ENCODE measurements around the gene SLC8A1.

The SLC8A1 gene

DNA sequence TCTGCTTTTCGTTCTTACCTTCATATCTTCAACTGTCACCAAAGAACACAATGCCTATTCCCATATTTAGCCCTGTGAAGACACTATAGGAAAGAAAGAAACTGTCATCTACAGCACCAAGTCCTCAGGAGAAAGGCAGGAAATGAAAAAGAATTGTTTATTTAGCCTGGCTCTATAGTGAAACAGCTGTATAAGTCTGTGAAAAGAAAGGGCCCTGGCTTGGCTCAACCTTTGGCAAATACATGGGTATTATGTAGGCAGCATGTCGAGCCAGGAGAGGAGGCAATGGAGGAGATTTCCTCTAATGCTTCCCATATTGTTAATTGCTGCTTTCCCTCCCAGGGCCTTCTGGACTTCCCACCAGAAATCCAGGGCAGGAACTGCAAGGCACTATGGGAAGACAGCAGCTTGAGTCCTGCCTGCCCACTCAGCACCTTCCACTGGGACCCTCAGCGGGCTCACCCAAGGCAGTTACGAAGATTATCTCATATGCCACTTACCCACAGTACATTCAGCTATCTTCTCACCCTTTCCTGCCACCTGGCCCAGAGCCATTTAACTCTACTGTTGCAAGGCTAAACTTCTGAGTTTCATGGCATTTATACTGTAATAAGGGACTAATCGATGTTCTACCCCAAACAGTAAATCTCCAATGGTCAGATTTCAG is 30.1 kb downstream of the SLC8A1 start:
- DNase-seq (ENCODE audit: low read depth in 2 of 2) = no peak

DNA sequence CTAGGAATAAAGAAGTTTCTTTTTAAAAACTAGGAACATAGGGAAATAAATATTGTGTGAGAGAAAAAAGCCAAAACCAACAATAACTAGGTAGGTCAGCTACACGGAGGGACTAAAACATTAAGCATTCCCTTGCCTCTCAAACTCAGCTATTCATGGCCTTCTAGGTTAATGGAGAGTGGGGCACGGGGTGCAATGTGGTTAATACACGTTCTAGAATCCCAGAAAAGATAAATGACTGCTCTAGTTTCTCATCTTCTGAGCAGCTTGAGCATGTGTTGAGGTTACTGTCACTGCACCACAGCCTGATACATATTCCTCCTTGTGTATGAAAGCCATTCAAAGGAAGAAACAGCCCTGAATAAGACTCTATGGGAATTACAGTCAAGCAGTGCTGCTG is 31.4 kb downstream of the SLC8A1 start:
- no peak for DNase-seq (ENCODE audit: low read depth in 2 of 2)

DNA sequence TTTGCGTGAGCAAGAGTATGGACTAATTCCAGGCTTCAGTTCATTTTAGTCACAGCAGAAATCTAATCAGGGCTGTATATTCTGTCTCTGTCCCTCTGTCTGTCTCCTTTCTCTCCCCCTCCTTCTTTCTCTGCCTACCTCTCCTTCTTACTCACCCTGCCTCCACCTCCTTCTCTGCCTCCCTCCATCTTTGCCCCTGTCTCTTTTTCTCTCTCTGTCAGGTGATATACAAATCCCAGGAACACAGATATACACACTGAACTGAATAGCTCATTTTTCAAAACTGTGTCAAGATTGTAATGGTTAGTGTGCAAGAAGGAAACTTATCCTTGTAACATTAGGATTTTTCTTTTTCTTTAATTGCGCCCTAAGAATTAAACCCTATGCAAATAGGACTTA is 32.5 kb downstream of the SLC8A1 start:
- DNase-seq (ENCODE audit: low read depth in 2 of 2) = no peak

DNA sequence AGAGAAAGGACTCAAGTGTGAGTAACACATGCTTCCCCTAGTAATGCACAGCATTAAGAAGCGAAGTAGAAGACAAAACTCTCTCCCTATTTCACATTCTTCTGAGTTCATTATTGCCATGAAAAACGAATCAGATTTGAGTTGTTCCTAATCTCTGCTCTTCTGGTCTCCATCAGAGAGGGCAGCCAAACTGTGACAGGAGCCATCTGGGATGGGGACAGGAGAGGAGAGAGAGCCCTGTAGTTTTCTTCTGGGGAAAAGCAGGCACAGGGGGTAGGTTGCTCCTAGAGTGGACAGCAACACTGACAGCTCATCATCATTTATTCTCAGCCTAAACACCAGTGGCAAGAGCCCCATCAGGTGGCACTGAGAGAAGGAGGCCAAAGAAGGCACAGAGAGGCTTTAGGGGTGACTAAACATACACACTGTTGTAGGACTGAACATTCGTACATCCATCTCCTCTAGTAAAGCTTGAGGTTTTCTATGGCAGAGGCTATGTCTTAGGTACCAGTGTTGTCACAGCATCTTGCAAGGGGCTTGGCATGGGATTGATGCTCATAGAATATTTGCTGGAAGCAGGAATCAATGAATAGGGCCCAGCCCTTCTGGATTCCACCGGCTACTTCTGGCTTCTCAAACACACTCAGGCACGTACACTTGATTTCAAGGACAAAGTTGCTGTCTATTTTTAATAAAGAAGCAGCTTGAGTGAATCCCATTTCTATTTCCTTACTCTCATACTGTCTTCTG is 33.1 kb downstream of the SLC8A1 start:
- no peak for DNase-seq (ENCODE audit: low read depth in 2 of 2)

DNA sequence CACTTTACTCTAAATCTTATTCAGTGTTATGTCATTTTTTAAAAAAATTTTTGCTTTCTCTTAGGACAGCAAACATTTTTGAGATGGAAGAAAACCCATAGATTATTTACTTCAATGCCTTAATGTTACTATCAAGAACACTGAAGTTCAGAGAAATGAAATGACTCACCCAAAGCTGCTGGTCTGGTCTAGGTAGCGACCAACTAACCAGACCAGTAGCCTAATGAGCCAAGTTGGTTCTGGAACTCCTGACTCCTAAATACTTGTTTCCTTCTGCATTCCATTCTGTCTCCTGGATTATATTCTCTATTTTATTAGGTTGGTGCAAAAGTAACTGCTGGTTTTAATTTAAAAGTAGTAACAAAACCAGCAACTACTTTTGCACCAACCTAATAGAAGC is 35.4 kb downstream of the SLC8A1 start:
- DNase-seq (ENCODE audit: low read depth in 2 of 2) = no peak

DNA sequence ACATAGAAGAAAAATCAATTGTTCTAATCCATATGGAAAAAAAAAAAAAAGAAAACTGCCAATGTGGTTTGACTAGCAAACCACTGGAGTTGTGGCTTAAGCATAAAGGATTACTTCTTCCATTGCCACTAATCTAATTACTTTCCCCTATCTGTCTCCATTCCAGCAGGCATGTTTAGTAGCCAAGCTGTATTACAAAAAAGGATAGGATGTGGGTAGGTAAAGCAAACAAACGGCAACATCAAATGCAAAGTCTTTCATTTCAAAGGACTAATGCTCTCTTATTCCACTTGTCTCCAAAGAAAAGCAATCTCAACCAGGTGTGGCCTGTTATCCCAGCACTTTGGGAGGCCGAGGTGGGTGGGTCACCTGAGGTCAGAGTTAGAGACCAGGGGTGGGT is 36.5 kb downstream of the SLC8A1 start:
- DNase-seq (ENCODE audit: low read depth in 2 of 2) = no peak

DNA sequence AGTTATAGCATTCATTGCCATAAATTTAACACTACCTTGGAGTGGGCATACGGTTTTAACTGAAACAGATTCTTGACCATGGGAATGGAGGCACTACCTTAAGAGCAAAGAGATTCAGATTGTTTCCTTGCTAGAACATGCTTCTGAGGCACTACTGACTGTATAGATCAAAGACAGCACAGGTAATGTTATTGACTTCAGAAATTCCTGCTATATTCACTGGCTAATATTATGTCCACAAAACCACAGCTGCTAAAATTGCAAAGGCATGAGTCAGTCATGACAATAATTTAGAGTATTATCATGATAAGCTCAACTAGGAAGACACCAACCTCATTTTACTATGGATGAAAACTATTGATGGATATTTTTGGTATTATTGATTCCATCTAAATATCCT is 39.4 kb downstream of the SLC8A1 start:
- DNase-seq (ENCODE audit: low read depth in 2 of 2) = no peak

DNA sequence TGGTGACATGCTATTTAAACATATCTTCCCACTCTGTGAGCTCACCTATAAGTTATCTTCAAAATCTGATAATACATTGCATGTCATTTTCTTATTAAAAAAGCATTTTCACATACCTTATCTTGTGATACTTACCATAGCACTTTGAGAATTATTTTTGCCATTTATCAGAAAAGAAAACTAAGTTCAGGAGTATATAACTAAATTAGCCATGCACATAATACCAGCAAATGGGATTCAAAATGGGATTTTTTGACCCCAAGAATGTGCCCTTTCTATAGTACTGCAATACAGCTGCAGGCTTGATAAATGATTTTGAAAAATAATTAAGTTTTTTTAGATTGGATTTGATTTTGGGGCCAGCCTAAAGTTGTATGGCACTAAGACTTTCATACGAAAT is 41.2 kb downstream of the SLC8A1 start:
- DNase-seq (ENCODE audit: low read depth in 2 of 2) = no peak

DNA sequence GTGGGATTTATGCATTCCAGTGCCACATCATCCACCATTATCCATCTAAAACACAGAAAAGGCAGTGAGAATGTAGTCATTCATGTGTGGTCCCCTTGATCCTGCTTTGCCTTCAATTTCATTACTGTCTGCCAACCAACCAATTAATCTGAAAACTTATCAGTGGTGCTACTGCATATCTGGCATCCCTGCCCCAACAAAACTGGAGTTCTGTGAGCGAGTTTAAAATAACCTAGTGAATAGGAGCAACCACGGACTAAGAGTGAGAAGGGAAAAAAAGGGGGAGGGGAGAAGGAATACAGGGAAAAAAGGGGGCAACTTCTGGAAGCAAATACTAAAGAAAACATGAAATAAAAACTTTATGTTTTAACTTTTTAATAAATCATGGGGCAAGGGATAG is 42.2 kb downstream of the SLC8A1 start:
- no peak for DNase-seq (ENCODE audit: low read depth in 2 of 2)

DNA sequence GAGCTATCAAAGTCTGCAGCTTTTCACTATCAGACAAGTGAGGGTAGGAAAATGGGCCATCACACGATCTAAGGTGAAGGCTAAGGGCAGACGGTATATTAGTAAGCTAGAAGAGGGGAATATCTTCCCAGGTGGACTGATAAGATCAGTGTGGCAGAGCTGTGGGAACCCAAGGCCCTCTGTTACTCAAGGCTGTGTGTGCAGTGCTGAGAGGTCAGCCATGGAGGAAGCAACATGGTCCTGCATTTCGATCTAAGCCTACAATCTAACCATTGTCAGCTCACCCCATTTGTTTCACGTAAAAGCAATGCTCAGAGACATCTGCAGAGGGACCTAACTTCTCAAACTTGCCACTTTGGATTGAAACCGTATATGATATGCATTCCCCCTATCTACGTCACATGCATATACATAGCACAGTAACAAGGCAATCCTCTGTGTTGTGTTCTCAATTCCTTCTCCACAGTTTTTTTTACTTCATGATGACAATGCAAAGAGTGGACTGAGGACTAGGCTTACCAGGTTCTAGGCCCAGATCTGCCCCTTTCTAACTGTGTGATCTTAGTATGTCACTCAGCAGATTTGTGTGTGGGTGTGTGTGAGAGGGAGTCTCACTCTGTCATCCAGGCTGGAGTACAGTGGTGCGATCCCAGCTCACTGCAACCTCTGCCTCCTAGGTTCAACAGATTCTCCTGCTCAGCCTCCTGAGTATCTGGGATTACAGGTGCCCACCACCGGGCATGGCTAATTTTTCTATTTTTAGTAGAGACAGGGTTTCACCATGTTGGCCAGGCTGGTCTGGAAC is 45.2 kb downstream of the SLC8A1 start:
- no peak for DNase-seq (ENCODE audit: low read depth in 2 of 2)

DNA sequence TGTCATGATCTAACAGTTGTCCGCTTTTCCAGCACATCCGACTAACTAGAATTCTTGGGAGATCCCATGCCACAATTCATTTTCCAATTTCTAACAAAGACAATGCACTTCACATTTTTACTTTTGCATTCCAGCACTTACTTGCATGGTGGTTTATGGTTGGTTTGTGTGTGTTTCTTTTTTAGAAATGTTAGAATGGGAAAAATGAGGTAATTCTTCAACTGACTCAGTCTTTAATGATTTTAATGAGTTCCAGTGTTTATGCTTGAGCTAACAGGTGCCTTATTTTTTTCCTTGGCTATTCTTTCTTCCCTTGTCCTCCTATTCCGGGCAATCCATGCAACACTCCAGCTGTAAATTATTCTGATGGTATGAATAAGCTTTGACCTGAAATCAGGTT is 46.4 kb downstream of the SLC8A1 start:
- no peak for DNase-seq (ENCODE audit: low read depth in 2 of 2)

DNA sequence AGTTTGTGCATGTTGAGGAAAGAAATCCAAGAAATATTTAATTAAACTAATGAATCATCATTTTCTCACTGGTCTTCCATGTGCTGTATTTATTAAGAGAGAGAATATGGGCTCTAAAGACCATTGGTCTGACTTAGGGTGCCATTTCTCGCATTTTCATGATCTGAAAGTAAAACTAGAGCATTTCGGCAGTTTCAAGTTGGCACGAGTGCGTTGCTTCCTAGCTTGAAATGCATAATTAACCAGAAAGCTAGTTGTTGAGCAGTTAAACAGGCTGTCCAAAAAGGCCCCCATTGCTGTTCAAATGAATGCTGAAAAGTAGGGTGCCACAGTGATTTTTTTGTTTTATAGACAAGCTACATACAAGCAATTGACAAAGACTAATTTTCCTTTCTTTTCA is 47.4 kb downstream of the SLC8A1 start:
- DNase-seq (ENCODE audit: low read depth in 2 of 2) = no peak

DNA sequence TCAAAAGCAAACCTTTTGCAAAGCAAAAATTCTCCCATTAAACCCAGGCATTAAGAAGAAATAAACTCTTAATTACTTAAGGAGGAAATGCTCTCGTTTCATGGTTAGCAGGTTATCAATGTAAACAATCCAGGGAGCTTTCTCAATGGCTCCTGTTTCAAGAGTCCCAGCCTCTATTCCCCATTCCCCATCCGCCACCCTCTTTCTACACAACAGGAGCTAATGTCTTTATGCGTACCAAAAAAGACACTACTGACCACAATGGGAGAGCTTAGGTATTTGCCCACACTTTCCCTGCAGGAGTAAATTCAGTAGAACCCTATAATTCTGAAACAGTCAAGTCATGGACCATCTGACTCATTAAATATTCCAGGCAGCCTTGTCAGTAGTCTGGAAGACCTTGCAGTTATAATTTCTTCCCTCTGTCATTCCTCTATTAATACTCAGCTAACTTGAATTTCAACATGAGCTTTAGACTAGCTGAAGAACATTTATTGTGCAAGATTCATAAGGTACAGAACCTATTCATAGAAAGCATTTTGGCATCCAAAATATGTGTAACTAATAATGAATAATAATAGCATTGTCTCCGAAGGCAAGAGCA is 48.6 kb downstream of the SLC8A1 start:
- no peak for DNase-seq (ENCODE audit: low read depth in 2 of 2)

DNA sequence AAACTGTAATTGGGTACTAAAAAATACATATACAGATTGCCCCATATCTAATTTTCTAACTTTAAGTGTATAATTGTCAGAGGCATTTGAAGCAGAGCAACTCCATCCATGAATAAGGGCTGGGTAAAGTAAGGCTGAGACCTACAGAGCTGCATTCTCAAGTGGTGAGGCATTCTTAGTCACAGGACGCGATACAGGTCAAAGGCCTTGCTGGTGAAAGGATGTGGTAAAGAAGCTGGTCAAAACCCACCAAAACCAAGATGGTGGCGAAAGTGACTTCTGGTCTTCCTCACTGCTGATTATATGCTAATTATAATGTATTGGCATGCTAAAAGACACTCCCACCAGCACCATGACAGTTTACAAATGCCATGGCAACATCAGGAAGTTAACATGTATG is 50.0 kb downstream of the SLC8A1 start:
- DNase-seq (ENCODE audit: low read depth in 2 of 2) = no peak

DNA sequence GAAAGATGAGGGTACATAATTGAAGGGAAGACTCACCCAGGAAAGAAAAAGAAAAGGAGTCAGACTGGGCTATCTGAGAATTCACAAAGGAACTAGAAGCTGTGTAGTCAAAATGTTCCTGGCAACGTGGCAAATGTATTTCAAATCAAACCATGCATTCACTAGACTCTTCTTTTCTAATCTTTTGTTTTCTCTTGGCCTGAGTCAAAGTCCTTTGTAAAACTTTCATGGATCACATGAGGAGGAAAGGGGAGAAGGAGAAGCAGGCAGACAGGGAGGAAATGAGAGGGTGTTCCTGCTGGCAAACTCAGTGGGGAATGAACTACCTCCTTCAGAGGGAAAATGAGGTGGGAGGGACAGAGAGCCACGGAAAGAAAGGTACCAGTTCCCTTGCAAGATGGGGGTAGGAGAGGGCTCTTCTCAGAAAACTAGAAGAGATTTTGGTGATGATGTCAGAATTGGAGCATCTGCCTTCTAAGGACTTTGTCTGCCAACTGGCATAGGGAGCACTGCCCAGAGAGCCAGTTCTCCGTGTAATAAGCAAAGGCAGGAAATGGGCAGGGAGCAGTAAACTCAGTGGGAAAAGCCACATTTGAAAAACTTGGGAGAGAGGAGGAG is 51.4 kb downstream of the SLC8A1 start:
- no peak for DNase-seq (ENCODE audit: low read depth in 2 of 2)

DNA sequence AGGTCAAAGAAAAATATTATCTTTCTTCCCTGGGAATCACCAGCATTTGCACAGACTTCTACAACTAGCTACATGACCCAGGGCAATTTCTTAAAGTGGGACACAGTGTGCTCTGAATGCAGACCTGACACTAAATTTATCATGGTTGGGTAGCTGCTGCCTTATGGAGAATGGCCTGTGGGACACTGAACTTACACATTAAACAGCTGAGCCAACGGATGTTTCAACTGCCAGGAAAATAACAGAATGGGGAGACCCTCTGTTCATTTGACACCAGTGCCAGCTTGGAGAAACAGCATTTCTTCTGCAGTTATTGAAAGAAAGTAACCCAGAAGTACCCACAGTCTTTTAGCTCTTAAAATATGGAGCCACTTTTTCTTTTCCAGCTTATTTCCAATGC is 54.1 kb downstream of the SLC8A1 start:
- no peak for DNase-seq (ENCODE audit: low read depth in 2 of 2)

DNA sequence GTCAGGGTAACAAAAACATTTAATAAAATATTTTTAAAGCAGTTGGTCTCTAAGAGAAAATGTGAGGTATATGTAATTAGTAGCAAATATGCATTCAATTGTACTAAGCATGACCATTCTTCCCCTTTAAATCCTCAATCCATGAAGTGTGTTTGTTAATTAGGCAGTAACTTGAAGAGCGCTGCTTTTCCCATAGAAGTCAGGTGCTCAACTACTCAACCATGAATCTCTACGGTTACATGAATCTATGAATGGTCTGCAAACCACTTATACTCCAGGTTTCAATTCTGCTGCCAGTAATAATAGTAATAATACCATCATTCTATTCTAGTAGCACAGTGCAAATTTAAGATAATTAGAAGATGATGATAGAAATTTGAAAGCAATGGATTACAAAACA is 55.8 kb downstream of the SLC8A1 start:
- DNase-seq (ENCODE audit: low read depth in 2 of 2) = no peak

DNA sequence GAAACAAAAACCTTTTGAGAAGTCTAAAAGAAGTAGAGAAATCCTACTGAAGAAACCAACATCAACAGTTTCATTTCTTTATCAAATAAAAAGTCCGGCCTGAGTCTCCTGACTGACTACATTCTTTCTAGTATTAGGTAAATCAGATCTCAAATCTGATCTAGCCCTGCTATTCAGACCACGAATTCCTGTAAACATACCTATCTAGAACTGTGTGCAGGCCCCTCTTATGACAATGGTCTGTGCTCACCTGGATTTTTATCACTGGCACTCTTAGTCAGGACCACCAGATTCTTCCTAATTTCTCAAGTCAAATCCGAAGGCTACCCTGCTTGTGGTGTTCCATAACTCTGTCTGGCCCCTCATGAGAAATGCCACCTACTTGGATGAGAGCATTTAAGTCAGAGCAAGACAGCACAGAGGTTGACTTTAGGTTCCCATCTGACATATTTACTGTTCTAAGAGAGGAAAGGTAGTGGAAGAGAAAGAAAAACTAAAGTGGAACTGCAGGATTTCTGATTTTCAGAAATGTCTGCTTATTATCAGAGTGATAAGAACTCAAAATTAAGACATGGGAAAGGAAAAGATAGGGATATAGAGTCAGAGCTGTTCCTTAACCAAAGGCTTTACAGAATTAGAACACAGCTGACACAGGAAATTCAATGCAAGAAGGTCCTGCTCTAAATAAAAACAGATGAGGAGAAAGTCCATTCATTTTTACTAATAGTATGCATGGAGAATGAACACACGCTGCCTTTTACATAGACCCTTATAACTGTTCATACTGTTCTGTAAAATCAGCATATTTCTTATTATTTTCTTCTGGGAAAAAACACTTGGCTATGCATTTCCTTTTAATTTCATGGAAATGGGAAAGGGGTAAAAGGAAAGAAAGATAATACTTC is 56.5 kb downstream of the SLC8A1 start:
- DNase-seq (ENCODE audit: low read depth in 2 of 2) = no peak

DNA sequence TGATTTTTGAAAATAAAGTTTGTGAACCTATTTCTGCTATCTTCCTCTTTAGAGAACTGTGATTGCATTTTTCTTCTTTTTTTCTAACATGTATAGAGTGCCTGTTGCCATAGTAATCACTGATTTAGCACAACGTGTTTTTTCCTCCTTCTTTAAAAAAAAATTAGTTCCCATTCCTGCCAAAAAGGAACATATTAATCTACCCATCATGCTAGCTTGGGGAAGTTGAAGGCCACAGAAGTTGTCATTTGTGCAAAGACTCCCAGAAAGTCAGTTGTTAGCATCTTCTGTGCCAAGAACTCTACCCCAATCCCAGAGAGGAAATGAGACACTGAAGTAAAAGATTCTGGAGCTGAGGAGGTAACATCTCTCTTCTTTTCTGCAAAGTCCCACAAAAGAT is 57.3 kb downstream of the SLC8A1 start:
- no peak for DNase-seq (ENCODE audit: low read depth in 2 of 2)

DNA sequence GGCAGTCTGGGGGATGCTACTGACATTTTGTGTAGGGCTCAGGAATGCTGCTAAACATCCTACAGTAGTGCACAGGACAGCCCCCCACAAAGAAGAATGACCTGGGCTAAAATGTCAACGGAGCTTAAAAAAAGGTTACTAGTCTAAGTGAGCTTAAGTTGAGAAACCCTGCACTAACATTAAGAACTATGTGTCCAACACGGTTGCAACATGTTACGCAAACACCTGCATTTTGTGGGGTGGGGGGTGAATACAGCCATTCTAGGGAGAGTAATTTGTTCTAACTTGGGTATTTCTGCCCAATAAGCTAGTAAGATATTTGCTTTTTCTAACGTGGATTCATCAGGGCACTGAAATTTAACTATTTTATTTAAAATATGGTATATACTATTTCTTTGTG is 57.9 kb downstream of the SLC8A1 start:
- no peak for DNase-seq (ENCODE audit: low read depth in 2 of 2)

DNA sequence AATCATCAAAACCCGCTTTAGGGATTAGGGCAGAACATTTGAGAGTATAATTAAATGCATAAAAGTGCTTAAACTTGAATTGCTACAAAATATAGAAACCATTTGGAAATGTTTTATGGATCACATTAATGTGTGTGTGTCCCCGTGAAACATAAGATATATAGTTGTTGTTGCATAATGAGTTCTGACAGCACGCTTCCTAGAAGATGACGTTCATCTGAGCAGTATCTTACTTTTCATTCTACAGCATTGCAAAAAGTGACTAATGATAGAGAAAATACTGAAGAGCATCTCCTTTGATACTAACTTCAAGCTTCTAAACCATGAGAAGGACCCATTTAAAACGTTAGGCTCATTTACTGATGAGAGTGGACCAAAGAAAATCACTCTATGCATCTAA is 63.7 kb downstream of the SLC8A1 start:
- DNase-seq (ENCODE audit: low read depth in 2 of 2) = no peak

Data from stimulated activated CD8-positive, alpha-beta memory T cell treated with anti-CD3 and anti-CD28 coated beads, Interleukin-7, amount 100 ng/mL, for 1 hour (primary cell).